A549 (cell line): Measurements from ENCODE around the gene GPC1.

Source experiments
- HDAC2 ChIP-seq: fragments of 200-600 bp; sonication (generic); IDR thresholded peaks from 2 replicates; pipeline ENCODE4 v1.6.1; 2016
- JUN ChIP-seq, 2 experiments: fragments of >200 bp; sonication (Bioruptor Twin); formaldehyde crosslinking; IDR thresholded peaks; 2 replicates in 1 of 2; 3 replicates in 1 of 2; pipeline ENCODE4 v1.6.1; 2016 to 2017
- KDM1A ChIP-seq: fragments of 200-600 bp; sonication (generic); IDR thresholded peaks from 2 replicates; pipeline ENCODE4 v1.6.1; 2016; ENCODE audit warnings: low read depth, mild to moderate bottlenecking
- POLR2A ChIP-seq: IDR thresholded peaks from 2 replicates; pipeline ENCODE4 v1.6.1; 2012; ENCODE audit warnings: mild to moderate bottlenecking, low read length
- RAD21 ChIP-seq, 2 experiments: fragments of >200 bp in 1 of 2; sonication (Bioruptor Twin) in 1 of 2; formaldehyde crosslinking in 1 of 2; IDR thresholded peaks in 1 of 2; conservative IDR thresholded peaks in 1 of 2; 2 replicates in 1 of 2; 3 replicates in 1 of 2; pipeline ENCODE4 v1.6.1; 2012 to 2018; ENCODE audit warnings: inconsistent platforms in 1 of 2
- RCOR1 ChIP-seq: fragments of 150-350 bp; IDR thresholded peaks from 2 replicates; pipeline ENCODE4 v1.6.1; 2014; ENCODE audit warnings: antibody characterized with exemption, low read length, low read depth
- ZNF302 ChIP-seq: fragments of 250-450 bp; sonication (Bioruptor Pico); IDR thresholded peaks from 2 replicates; pipeline ENCODE4 v1.9.0; 2021; ENCODE audit warnings: inconsistent platforms, mild to moderate bottlenecking, moderate library complexity
- TF ChIP-seq, protein P1 (sequence below): fragments of >200 bp; sonication (Bioruptor Twin); formaldehyde crosslinking; IDR thresholded peaks from 3 replicates; pipeline ENCODE4 v1.6.1; 2016
- TF ChIP-seq, protein P2 (sequence below): fragments of >200 bp; sonication (Bioruptor Twin); formaldehyde crosslinking; IDR thresholded peaks from 3 replicates; pipeline ENCODE4 v1.5.1; 2016
- TF ChIP-seq, protein P3 (sequence below): fragments of 150-350 bp; IDR thresholded peaks from 2 replicates; pipeline ENCODE4 v1.6.1; 2014; ENCODE audit warnings: low read depth, mild to moderate bottlenecking, low read length

DNA sequence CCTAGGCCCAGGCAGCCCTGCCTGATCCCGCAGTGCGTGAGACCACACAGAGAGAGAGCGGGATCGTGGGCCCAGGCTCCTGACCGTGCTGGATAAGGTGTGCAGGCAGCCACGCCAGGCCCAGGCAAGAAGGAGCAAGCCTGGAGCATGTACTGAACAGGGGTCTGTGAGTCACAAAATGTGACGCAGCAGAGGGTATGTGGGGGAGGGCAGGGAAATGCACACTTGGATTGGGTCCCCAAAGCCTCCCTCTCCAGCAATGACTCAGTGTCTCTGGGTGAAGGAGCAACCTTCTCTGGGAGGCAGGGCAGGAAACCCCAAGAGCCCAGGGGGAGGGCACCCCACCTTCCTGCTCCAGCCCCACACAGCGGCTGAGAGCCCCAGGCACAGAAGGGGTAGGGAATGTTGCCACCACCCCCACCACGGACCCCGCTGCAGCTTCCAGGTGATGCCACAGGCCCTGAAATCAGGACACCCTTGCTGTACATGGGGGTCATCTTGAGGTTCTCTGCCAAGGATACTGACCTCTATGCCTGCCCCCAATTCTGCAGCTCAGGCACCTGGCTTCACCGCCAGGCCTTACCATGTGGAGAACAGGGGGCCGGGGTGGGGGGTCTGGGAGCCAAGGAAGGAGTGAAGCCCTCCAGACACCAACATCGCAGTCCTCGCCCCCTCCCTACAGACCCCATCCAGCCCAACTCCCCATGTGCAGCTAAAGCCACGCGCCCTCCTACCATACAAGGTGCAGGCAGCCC is 1.3 kb upstream of the GPC1 start:
- TF ChIP-seq, protein P1, sequence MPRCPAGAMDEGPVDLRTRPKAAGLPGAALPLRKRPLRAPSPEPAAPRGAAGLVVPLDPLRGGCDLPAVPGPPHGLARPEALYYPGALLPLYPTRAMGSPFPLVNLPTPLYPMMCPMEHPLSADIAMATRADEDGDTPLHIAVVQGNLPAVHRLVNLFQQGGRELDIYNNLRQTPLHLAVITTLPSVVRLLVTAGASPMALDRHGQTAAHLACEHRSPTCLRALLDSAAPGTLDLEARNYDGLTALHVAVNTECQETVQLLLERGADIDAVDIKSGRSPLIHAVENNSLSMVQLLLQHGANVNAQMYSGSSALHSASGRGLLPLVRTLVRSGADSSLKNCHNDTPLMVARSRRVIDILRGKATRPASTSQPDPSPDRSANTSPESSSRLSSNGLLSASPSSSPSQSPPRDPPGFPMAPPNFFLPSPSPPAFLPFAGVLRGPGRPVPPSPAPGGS = no peak
- no peak for TF ChIP-seq ZNF302 (CRISPR knock-in tag)
- TF ChIP-seq, protein P2, sequence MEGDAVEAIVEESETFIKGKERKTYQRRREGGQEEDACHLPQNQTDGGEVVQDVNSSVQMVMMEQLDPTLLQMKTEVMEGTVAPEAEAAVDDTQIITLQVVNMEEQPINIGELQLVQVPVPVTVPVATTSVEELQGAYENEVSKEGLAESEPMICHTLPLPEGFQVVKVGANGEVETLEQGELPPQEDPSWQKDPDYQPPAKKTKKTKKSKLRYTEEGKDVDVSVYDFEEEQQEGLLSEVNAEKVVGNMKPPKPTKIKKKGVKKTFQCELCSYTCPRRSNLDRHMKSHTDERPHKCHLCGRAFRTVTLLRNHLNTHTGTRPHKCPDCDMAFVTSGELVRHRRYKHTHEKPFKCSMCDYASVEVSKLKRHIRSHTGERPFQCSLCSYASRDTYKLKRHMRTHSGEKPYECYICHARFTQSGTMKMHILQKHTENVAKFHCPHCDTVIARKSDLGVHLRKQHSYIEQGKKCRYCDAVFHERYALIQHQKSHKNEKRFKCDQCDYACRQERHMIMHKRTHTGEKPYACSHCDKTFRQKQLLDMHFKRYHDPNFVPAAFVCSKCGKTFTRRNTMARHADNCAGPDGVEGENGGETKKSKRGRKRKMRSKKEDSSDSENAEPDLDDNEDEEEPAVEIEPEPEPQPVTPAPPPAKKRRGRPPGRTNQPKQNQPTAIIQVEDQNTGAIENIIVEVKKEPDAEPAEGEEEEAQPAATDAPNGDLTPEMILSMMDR = no peak
- peak; percentile 54 for TF ChIP-seq POLR2A
- TF ChIP-seq, protein P3, sequence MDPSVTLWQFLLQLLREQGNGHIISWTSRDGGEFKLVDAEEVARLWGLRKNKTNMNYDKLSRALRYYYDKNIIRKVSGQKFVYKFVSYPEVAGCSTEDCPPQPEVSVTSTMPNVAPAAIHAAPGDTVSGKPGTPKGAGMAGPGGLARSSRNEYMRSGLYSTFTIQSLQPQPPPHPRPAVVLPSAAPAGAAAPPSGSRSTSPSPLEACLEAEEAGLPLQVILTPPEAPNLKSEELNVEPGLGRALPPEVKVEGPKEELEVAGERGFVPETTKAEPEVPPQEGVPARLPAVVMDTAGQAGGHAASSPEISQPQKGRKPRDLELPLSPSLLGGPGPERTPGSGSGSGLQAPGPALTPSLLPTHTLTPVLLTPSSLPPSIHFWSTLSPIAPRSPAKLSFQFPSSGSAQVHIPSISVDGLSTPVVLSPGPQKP = no peak
- TF ChIP-seq JUN (IDR thresholded peaks at IDR 0.05) = peak; percentile 47 to 57; a peak in 3 of 5 replicates
- no peak for TF ChIP-seq KDM1A
- 0 out of 5 replicates have a peak, but pooled peaks have one; percentile 0 to 26 for TF ChIP-seq RAD21 (conservative IDR thresholded peaks at IDR 0.05 in 1 of 2, IDR thresholded peaks at IDR 0.05 in 1 of 2)
- TF ChIP-seq HDAC2 = no peak
- TF ChIP-seq RCOR1 = no peak
